Cerebellar cortex (tissue), 1 donor: ENCODE results near the gene FBXW12.
"Not testable (repeated sequence)": the region's sequence is repeated elsewhere in the genome, so short reads cannot be mapped to it uniquely, and the experiment has no call there.

Experiments
- DNase-seq: peaks from one replicate; pipeline ENCODE4 v3.0.0-alpha.2; 2015; ENCODE audit warnings: low spot score

Gene FBXW12

DNA sequence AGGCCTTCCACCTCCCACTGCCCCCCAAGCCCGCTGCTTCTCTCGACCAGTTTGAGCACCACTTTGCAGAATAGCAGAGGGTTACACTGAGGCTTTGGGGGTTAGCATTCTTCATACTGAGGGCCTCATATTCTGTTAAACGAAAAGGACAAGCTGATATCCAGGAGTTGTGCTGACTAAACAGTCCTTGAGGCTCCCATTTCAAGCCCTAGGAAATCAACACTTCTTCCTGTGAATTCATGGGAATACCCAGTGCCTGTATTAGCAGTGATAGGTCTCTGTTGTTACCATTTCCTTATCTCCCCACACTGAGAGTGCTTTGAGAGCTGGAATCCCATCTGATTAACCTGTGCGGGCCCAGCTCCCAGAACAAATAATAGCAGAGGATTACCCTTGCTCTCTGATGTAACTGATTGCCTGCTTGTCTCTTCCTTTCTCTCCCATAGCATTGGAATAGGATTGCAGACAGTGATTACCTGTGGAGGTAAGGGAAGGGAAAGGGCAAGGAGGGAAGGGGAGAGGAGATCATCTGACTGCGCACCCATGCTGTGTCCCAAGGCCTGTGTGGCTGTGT lies 930 bp downstream of the FBXW12 start:
- no peak for DNase-seq

DNA sequence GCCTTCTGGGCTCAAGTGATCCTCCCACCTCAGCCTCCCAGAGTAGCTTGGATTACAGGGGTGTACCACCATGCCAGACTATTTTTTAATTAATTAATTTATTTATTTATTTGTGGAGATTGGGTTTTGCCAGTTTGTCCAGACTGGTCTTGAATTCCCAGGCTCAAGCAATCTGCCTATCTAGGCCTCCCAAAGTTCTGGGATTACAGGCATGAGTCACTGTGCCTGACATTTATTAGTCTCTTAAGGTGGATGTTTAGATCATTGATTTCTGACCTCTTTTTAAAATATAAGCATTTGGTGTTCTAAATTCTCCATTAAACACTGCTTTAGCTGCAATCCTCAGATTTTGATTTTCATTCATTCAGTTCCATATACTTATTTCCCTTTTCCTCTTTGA lies 15.6 kb downstream of the FBXW12 start:
- no peak for DNase-seq

DNA sequence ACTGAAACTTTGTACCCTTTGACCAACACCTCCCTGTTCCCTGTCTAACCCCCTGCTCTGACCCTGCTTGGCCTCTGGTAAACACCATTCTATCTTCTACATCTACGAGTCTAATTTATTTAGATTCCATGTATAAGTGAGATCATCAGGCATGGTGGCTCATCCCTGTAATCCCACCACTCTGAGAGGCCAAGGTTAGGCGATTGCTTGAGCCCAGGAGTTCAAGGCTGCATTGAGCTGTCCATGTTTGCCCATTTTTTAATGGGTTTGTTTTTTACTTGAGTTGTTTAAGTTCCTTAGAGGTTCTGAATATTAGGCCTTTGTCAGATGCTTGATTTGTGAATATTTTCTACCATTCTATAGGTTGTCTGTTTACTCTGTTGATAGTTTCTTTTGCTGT lies 16.9 kb downstream of the FBXW12 start:
- DNase-seq, result no peak

DNA sequence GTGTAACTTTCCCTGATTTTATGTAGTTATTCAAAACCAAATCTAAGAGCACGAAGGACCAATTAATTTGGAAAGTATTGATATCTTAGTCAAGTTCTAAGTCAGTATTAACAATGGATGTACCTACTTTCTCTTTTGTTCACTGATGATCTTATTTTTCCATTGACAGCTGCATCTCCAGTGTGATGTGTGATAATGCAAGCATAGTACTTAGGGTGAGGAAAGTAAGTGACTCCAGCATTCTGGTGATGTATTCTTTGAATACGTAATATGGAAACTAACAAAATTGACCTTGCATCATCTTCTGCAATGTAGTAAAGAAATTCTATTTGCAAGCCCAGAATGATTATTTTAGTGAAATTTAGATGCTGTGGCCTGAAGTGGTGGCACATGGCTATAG lies 22.4 kb downstream of the FBXW12 start:
- no peak for DNase-seq

DNA sequence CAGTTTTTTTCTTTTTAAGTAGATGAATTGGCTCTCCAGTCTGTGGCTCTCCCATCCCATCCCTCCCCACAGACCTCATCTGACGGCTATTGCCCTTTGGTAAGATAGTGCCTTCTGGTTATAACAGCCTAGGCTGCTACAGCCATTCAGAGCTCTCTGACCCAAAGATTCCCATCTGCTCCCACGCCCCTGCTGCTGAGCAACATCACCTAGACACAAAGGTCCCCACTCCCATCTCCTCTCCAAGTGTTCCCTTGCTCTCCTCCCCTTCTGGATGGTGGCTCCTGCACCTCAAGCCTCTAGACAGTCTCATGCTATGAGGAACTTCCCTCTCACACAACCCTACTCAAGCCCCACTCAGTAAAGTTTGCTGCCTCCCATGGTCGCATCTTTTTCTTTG lies 23.7 kb downstream of the FBXW12 start:
- DNase-seq, result no peak

DNA sequence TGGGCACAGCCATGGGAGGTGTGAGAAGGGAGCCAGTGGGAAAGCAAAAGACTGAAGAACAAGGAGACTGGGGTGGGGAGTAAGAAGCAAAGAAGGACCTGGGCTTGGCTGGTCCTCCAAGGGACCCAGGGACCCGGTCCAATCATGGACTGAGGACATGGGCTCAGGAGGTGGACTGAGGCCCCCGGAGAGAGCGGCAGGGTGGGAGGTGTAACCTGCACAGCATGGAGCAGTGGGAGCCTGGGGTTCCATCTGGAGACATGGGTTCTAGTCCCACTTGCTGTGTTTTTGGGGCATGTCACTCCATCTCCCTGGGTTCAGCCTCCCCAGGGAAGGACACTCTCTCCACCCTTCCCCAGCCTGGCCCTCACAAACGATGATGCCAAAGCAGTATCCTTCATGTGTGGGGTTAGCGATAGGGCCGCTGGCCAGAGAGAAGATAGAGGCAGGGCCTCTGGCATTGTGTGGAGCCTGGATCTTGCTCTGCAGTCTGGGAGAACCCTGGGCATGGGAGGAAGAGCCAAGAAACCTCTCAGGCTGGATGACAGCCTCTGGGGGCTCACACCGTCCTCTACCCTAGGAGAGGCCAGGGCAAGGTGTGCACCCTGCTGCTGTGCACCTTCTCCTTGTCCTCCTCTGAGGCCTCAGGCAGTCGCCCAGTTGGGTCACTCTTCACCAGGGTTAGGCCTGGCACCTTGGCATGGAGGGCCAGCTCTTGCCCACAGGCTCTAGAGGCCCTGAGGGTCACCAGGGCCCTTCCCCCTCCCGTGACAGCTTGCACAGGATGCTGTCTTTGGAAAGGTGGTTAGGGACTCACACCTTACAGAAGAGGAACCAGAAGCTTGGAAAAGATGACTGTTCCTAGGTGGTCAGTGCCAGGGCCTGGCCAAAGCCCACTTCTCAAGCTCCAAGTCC lies 26.0 kb downstream of the FBXW12 start:
- no peak for DNase-seq

DNA sequence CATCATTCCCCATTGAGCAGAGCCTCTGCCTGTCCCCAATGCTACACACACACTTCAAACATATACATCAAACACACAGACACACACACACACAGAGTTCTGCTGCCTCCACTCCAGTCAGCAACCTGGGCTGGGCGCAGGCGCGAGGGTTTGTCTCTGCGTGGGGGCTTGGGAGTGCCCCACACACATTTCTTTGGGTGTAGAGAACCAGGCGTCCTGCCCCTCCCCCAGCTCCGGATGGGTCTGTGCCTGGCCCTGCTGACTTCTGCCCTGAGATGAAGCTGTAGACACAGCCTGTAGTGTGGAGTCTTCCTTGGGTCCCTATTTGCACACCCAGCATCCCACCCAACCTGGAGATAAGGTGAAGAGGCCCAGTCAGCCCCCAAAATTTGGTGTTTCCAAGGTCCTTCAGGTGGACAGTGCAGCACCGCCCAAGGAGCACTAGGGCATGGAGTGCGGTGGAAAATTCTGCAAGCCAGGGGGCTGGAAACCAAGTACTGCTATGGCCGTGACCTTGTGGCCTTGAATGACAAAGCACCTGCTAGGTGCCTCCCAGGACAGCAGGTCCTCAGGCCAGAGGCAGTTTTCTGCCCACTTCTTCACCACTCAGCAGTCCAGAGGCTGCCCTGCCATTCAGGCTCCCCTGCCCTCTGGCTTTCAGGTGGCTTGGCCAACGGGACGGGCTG lies 26.8 kb downstream of the FBXW12 start:
- no peak for DNase-seq

DNA sequence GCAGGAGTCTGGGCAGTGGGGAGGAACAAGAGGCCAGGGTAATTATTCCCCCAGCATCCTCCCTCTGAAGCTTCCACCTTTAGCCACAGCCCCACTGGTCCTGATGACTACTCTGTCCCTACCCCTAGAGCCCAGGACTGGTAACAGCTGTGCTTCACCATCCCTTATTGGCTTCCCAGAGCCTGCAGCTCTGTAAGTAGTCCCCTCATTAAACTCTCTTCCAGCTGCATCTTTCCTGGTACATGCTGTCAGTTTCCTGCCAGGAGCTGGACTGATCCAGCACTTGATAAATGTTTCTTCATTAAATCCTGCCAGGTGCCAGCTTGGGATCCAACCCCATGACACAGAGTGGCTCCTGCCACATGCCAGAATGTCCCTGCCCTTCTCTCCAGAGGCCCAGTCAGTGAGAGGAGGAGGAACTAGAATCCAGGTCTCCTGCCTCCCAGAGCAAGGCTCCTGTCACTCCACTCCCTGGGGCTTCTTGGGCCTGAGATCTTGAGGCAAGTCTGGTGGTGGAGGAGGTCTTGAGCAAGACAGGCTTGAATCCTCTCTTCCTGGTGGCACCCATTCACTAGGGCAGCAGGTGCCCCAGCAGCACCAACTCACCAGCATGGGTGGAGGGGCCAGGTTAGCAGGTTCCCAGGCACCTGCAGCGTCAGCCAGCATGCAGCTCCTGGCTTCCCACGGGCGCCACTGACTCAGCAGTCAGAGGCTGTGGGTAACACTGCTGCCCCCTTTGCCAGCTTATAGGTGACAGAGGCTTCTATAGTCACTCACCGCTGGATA lies 27.6 kb downstream of the FBXW12 start:
- no peak for DNase-seq

DNA sequence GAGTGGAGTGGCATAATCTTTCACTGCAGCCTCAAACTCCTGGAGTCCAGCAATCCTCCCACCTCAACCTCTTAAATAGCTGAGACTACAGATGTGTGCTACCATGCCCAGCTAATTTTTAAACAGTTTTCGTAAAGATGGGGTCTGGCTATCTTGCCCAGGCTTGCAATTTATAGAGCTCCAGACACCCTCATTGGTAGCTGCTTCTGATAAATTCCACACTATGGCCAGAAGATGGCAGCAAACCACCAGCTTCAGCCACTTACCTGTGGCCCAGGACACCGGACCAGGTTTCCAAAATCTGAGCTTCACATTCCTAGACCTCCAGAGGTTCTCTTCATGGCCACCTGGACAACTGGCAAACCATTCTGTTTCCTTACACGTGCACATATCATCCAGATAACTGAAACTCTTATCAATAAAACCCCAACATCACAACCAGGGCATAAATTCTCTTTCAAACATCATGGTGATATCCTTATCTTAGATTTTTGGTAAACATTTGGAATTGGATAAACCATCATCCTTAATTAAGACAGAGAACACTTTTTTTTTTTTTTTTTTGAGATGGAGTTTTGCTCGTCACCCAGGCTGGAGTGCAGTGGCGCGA lies 28.9 kb downstream of the FBXW12 start:
- peak; percentile 89 for DNase-seq

DNA sequence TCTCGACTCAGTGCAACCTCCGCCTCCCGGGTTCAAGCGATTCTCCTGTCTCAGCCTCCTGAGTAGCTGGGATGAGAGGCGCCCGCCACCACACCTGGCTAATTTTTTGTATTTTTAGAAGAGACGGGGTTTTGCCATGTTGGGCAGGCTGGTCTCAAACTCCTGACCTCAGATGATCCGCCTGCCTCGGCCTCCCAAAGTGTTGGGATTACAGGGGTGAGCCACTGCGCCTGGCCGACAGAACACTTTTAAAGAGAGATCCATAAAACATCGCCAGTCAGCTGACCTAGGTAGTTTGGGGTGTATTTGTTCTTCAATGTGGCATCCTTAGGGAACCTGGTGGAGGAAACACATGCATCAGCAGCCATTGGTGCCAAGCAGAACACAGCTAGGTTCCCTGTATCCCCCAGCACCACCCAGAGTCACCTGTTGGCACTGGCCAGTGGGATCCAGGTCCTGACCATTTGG lies 29.4 kb downstream of the FBXW12 start:
- DNase-seq, result not testable (repeated sequence)

DNA sequence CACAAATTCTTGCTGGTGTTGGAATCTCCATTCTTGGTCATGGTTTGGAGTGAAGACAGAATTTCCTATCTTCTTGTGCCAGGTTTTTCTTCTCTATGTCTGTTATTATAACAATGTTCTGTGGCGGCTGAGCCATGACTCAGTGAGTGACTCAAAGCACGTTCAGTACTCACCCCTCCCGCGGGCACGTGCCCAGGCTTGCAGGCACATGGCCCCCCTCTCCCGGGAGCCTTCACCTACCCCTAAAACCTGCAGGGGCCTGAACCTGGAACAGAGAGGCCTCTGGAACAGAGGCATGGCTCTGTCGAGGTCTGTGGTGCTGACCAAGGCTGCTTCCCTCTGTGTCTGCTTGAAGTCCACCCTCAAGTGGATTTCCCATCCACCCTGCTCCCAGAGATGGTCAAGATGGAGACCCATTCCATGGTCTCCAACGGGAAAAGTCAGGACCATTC lies 30.3 kb downstream of the FBXW12 start:
- no peak for DNase-seq

DNA sequence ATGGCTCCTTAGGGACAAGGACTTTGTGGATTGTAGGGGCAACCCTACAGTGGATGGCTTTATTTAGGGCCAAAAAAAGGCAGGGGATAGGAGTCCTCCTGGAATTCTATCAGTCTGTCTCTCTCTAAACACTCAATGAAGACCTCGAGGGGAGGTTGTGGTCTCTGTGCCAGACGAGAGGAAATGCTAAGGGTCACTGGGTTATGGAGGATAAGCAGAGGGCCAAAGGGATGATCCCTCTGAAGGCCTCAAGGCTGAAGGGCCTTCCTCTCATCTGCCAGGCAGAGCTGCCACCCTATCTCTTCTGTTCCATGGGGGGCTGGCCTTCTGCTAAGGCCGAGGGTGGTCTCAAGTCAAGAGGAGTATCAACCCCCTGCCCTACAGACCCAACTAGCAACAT lies 30.9 kb downstream of the FBXW12 start:
- DNase-seq, result no peak

DNA sequence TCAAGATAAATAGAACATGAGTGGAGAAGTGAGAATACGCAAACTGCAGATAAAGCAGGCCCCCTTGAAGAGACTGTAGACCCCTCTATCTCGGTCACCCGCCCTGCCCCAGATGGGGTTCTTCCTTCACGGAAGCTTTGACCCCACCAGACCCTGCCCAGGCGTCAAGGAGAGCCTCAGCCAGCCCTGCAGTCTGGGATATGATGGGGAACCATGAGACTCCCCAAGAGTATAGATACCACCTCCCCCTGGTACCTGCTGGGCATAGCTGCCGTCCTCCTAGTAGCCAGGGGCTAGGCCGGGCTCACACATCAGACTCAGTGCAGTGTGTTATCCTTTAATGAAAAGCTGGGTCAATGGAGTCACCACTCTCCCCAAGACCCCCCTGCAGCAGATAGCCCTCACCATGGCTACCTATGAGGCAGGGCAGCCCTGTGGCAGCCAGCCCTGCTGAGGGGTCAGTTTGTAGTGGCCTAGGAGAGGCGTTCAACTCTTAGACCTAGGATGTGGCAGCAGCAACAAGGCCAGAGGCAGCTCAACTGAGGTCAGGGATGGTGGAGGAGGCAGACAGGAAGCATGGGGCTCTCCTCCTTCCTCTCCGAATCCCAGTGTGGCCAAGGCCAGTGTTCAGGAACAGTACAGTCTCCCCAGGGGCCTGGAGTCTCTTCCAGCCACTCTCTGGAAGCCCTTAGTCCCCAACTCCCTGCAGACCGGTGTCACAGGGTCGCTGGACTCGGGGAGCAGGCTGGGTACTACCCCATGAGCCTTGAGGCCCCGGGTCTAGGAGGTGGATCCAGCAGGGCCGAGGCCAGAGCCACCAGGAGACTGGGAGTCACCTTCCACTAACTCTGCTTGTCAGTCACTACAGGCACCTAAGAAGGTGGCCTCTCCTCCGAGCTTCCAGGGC lies 31.8 kb downstream of the FBXW12 start:
- no peak for DNase-seq

DNA sequence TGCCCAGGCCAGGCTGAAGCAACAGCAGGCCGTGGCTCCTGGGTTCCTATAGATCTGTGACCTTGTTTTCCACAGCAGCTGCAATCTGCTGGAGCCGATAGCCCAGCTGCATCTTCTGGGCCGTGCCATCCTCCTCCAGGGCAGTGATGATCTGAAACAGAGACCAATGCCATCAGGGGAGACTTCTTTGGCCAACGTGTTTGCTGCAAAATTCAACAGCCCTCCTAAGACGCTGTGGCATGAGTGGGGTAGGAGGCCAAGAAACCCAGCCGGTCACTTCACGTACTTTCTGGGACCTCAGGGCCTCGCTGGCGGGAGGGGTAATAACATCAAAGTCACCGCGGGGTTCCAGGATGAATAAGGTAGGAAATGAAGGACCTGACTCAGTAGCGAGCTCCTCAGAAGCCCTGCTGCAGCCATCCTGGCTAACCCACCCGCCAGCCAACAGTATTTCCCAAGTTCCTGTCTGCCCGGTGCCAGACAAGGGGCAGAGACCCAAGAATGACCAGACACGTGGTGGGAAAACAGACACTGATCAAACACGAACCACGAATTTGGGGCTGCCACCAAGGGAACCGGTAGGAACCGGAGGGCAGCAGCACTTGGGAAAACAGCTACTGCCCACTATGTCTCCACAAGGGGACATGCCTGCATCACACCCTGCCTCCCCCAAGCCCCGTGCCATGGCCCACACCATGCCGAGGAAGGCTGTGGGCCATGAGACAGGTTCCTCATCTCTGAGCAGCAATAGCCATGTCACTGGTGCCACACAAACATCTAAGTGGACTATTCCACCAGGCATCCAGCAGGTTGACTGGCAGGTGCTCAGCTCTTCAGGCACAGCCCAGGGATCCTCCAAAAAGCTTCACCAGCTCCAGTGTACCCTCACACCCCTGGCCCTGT lies 32.7 kb downstream of the FBXW12 start:
- no peak for DNase-seq

DNA sequence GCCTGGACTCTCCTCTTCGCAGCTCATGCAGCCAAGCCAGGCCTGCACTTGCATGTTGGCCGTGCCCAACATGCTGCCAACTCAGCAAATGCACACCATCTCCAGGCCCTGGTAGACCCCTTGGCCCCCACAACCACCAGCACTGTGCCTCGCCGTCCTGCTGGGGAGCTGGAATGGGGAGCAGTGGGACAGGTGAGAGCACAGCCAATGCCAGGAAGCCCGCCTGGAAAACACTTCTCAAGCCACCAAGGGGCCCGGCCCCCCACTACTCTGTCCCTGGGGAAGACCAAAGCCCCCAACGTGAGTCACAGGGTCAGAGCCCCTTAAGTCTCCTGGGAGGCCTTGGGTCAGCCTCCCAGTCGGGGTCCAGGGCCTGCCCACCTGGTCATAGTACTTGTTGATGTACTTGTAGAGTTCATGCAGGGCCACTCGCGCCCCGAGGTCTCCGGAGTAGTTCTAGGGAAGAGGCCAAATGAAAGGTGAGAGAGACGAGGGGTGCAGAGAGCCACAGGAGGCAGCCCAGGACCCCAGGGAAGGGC lies 33.4 kb downstream of the FBXW12 start:
- DNase-seq, result no peak

DNA sequence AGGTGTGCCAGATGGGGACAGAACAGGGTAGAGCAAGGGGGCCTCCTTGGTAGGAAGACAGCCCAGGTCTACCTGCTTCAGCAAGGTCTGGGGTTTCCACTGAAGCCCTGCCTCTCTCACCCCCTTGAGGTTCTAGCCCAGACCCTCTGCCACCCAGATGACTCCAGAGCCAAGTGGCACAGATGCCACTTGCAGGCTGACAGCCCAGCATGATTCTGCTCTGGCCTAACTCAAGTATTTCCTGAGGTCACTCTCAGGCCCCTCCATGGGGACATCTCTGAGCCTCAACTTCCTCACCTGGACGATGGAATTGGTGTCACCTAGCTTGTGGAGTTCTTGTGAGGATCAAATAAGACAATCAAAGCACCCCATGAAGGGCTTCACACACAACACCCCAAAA lies 34.0 kb downstream of the FBXW12 start:
- DNase-seq, result no peak

DNA sequence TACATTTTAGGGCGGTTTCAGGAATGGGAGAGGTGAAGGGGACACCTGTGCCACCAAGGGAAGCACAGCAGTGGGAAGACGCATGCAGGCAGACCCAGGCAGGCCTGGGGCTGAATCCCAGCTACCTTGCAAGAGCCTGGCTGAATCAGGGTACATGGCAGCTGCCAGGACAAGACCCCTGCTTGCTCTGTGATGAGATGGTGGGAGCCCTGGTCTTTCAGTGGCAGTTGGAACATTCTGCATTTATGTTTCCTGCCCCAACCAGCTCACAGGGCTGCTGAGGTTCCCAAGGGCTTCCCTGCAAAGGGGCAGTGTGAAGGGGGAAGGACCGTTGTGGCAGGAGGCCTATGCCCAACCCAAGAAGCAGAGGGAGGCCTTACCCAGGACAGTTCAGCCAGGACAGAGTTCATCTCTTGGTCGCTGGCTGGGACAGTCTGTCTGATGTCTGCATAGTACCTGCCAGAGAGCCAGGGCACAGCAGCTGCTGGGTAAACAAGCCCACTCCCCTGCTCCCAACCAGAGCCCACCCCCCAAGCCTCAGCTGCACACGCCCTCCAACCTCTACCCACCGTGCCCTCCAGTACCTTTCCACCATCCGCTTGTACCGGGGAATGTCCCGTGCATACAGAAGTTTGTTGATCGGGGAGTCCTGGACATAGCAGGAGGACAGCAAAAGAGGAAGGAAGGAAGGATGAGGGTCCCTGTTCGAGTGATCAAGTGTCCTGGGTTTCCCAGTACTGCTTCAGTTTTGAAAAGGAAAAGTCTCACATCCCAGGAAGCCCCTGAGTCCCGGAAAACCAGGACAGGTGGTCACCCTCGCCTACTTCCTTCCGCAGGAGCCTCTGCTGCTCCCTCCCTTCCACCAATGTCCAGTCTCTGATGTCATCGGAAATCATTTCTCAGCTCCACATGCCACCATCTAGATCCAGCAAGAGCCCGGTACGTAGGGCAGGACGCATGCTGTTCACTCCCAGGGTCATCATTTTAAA lies 34.7 kb downstream of the FBXW12 start:
- no peak for DNase-seq

DNA sequence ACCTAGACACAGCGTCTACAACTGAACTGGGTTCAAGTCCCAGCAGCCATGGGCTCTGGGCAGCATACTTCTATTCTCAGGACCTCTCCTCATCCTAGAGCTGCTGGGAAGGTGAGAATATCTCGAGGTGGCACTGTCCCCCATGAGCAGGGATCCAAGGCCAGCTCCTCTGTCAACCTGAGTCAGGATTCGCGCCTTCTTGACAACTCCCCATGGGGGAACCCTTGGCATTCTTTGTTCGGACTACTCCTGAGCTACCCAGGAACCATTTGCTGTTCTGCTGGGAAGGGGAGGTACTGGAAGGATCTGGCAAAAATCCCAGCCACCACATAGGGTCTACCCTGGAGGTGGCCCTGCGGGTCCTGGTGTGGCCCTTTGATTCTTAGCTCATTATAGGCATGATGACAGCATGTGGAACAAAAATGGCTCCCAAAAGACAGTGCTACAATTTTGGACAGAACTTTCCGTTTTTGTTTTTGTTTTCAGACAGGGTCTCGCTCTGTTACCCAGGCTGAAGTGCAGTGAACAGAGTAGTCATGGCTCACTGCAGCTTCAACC lies 35.6 kb downstream of the FBXW12 start:
- DNase-seq, result no peak
